Retinal pigment epithelial cell (primary cell): ENCODE measurements around the gene EGFL7.

ENCODE experiments used
- DNase-seq: peaks from one replicate; pipeline ENCODE4 v3.0.0-alpha.2; 2010; ENCODE audit warnings: low read depth
- H3K4me3 ChIP-seq: 2 replicates; pipeline ENCODE4 v1.5.1; 2011; ENCODE audit warnings: mild to moderate bottlenecking, low read length, control low read depth, moderate library complexity
- CTCF ChIP-seq: conservative IDR thresholded peaks from 2 replicates; pipeline ENCODE4 v1.5.1; 2011; ENCODE audit warnings: low read depth, low read length, control low read depth, inconsistent platforms

Gene EGFL7

GRCh38 chr9:136659861-136660784 is 2.6 kb upstream of the EGFL7 start:
- no peak for TF ChIP-seq CTCF
- no peak overlapping the region for H3K4me3 ChIP-seq
- DNase-seq: no peak

GRCh38 chr9:136660971-136661550 is 1.7 kb upstream of the EGFL7 start:
- no peak overlapping the region for H3K4me3 ChIP-seq
- no peak for DNase-seq
- no peak for TF ChIP-seq CTCF

GRCh38 chr9:136661641-136662325 is 933 bp upstream of the EGFL7 start:
- DNase-seq: no peak
- TF ChIP-seq CTCF: no peak

GRCh38 chr9:136662326-136662655 is 425 bp upstream of the EGFL7 start:
- no peak overlapping the region for H3K4me3 ChIP-seq
- no peak for DNase-seq
- TF ChIP-seq CTCF: no peak

More at GRCh38 chr9:136661641-136662325, 933 bp upstream of the EGFL7 start:
- no peak overlapping the region for H3K4me3 ChIP-seq

GRCh38 chr9:136664000-136664915 is 1.5 kb downstream of the EGFL7 start:
- no peak for TF ChIP-seq CTCF
- no peak overlapping the region for H3K4me3 ChIP-seq
- DNase-seq: no peak

- DNase-seq: no peak
- peak overlapping the region; percentile 25 for H3K4me3 ChIP-seq
- no peak for TF ChIP-seq CTCF
These were observed 2.5 kb downstream of the EGFL7 start for GRCh38 chr9:136665111-136665703.
